HepG2 (cell line): ENCODE results near the gene IL1RAP. TPM values are rescaled to one million over a fixed set of nuclear protein-coding genes. Genes with fewer than 3 reads are reported as not detected.
A peak's percentile ranks its signal among the peaks of the same experiment; 100 is the strongest.

Experiments
- ADNP ChIP-seq: sonication (generic); formaldehyde crosslinking; IDR thresholded peaks from 2 replicates; pipeline ENCODE4 v1.4.0; 2020; ENCODE audit warnings: missing genetic modification reagents
- ARHGAP35 ChIP-seq: sonication (generic); formaldehyde crosslinking; IDR thresholded peaks from 2 replicates; pipeline ENCODE4 v1.9.0; 2022; ENCODE audit warnings: mild to moderate bottlenecking, inconsistent platforms, moderate library complexity, missing genetic modification reagents, borderline replicate concordance
- ARNT ChIP-seq: fragments of 450-650 bp; IDR thresholded peaks from 2 replicates; pipeline ENCODE4 v1.6.1; 2017
- ATF7 ChIP-seq, 2 experiments: fragments of 450-650 bp in 1 of 2; sonication (generic) in 1 of 2; formaldehyde crosslinking in 1 of 2; IDR thresholded peaks; 2 replicates each; pipeline versions ENCODE4 v1.4.0 to v1.6.1; 2016 to 2020; ENCODE audit warnings: antibody characterized with exemption in 1 of 2, mild to moderate bottlenecking in 1 of 2, missing genetic modification reagents in 1 of 2
- CHD2 ChIP-seq: IDR thresholded peaks from 2 replicates; pipeline ENCODE4 v1.6.1; 2011; ENCODE audit warnings: low read depth, low read length, improper control_type of control experiment
- FLYWCH1 ChIP-seq: sonication (generic); formaldehyde crosslinking; IDR thresholded peaks from 2 replicates; pipeline ENCODE4 v1.8.1; 2023; ENCODE audit warnings: mild to moderate bottlenecking, missing genetic modification reagents
- IKZF1 ChIP-seq: fragments of 450-650 bp; IDR thresholded peaks from 2 replicates; pipeline ENCODE4 v1.7.1; 2016
- PAX8 ChIP-seq: sonication (generic); formaldehyde crosslinking; IDR thresholded peaks from 2 replicates; pipeline ENCODE4 v1.8.0; 2022; ENCODE audit warnings: mild to moderate bottlenecking, missing genetic modification reagents, borderline replicate concordance
- PLRG1 ChIP-seq: fragments of 450-650 bp; conservative IDR thresholded peaks from 2 replicates; pipeline ENCODE4 v1.6.1; 2016
- POLR2AphosphoS2 ChIP-seq: IDR thresholded peaks from 2 replicates; pipeline ENCODE4 v1.6.1; 2011; ENCODE audit warnings: low read depth, low read length, improper control_type of control experiment
- SIN3B ChIP-seq: fragments of 150-350 bp; IDR thresholded peaks from 2 replicates; pipeline ENCODE4 v1.6.1; 2014; ENCODE audit warnings: low read length
- SMARCE1 ChIP-seq: fragments of 450-650 bp; IDR thresholded peaks from 2 replicates; pipeline ENCODE4 v1.6.1; 2017; ENCODE audit warnings: borderline replicate concordance
- SP1 ChIP-seq, 2 experiments: fragments of 450-650 bp in 1 of 2; sonication (generic) in 1 of 2; formaldehyde crosslinking in 1 of 2; IDR thresholded peaks; 2 replicates each; pipeline versions ENCODE4 v1.4.0 to v1.6.1; 2016 to 2020; ENCODE audit warnings: missing genetic modification reagents in 1 of 2
- SP4 ChIP-seq: sonication (generic); formaldehyde crosslinking; IDR thresholded peaks from 2 replicates; pipeline ENCODE4 v1.8.1; 2023; ENCODE audit warnings: mild to moderate bottlenecking, missing genetic modification reagents
- ZIK1 ChIP-seq: sonication (generic); formaldehyde crosslinking; IDR thresholded peaks from 2 replicates; pipeline ENCODE4 v1.5.0; 2020; ENCODE audit warnings: mild to moderate bottlenecking, low read depth, missing genetic modification reagents, borderline replicate concordance
- ZNF12 ChIP-seq: sonication (generic); formaldehyde crosslinking; IDR thresholded peaks from 2 replicates; pipeline ENCODE4 v1.5.0; 2020; ENCODE audit warnings: missing genetic modification reagents
- ZNF138 ChIP-seq: sonication (generic); formaldehyde crosslinking; IDR thresholded peaks from 2 replicates; pipeline ENCODE4 v1.5.0; 2020; ENCODE audit warnings: mild to moderate bottlenecking, low read depth, missing genetic modification reagents
- ZNF335 ChIP-seq: sonication (generic); formaldehyde crosslinking; IDR thresholded peaks from 2 replicates; pipeline ENCODE4 v1.4.0; 2020; ENCODE audit warnings: missing genetic modification reagents
- ZNF432 ChIP-seq: sonication (generic); formaldehyde crosslinking; IDR thresholded peaks from 2 replicates; pipeline ENCODE4 v1.5.0; 2020; ENCODE audit warnings: missing genetic modification reagents, mild to moderate bottlenecking, borderline replicate concordance
- ZSCAN25 ChIP-seq: sonication (generic); formaldehyde crosslinking; IDR thresholded peaks from 2 replicates; pipeline ENCODE4 v1.8.0; 2022; ENCODE audit warnings: mild to moderate bottlenecking, missing genetic modification reagents
- polyA plus RNA-seq, 8 experiments: library from polyadenylated mRNA; depleted of rRNA in 3 of 8; stranded (reverse) in 7 of 8; unstranded in 1 of 8; fragments of >200 nt; fragmentation: Illumina TruSeq in 4 of 8; extraction: Trizol in 4 of 8; gene quantifications; 2 replicates each; pipeline versions ENCODE4 v1.2.1 to v1.2.3, GENCODE V29; 2011 to 2016; ENCODE audit warnings: low read depth in 4 of 8, missing spikeins in 1 of 8, mixed read lengths in 1 of 8; ENCODE audit not compliant: insufficient read depth in 1 of 8
- total RNA-seq, 5 experiments: library from RNA; depleted of rRNA; stranded (reverse); fragments of >200 nt; fragmentation: Illumina TruSeq; extraction: Trizol; gene quantifications; 2 replicates each; pipeline ENCODE4 v1.2.3, GENCODE V29; 2016; ENCODE audit warnings: low read depth in 1 of 5
- TF ChIP-seq, protein P1 (sequence below): sonication (generic); formaldehyde crosslinking; IDR thresholded peaks from 2 replicates; pipeline ENCODE4 v1.5.1; 2020; ENCODE audit warnings: missing genetic modification reagents, mild to moderate bottlenecking, borderline replicate concordance
- TF ChIP-seq, protein P2 (sequence below): IDR thresholded peaks from 2 replicates; pipeline ENCODE4 v1.6.1; 2016; ENCODE audit warnings: missing genetic modification reagents, missing compliant biosample characterization
- TF ChIP-seq, protein P3 (sequence below): sonication (generic); formaldehyde crosslinking; IDR thresholded peaks from 2 replicates; pipeline ENCODE4 v1.4.0; 2020; ENCODE audit warnings: missing genetic modification reagents, borderline replicate concordance
- TF ChIP-seq, protein P4 (sequence below): sonication (generic); formaldehyde crosslinking; IDR thresholded peaks from 2 replicates; pipeline ENCODE4 v1.8.1; 2022; ENCODE audit warnings: mild to moderate bottlenecking, missing genetic modification reagents
- TF ChIP-seq, protein P5 (sequence below): sonication (generic); formaldehyde crosslinking; IDR thresholded peaks from 2 replicates; pipeline ENCODE4 v1.8.1; 2023; ENCODE audit warnings: mild to moderate bottlenecking, missing genetic modification reagents, borderline replicate concordance
- TF ChIP-seq, protein P6 (sequence below): sonication (generic); formaldehyde crosslinking; IDR thresholded peaks from 2 replicates; pipeline ENCODE4 v1.8.1; 2023; ENCODE audit warnings: mild to moderate bottlenecking, moderate library complexity, missing genetic modification reagents

The IL1RAP gene
- total and polyA plus RNA-seq, 2 of the 13 experiments (the other 11 are each of a cell fraction or from before 2014, with no cell fraction given), result 18.3 to 54.9 TPM

DNA sequence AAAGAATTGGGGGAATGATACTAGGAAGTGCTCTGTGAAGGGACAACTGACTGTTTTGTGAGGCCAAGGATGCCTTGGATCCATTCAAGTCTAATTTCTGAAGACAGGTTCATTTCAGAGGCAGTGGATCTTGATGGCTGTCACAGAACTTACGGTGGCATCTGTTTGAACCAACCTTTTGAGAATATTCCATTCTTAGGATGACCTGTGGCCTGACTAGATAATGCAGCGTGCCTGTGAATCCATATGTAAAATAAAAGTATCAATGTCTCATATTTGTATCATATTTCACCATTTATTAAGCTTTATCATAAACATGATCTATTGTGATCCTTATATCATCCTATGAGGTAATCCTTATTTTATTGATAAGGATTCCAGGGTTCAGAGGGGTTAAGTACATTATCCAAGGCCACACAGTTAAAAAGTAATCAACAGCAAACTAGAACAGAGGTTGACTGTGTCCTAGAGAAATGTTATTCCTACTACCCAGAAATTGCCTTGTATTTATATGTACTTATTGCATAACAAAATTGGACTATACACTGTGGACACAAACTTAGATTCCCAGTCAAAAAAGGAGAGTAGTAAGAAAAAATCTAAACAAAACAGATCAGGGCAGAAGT lies 34.3 kb downstream of the IL1RAP start (continued):
- TF ChIP-seq, protein P1, sequence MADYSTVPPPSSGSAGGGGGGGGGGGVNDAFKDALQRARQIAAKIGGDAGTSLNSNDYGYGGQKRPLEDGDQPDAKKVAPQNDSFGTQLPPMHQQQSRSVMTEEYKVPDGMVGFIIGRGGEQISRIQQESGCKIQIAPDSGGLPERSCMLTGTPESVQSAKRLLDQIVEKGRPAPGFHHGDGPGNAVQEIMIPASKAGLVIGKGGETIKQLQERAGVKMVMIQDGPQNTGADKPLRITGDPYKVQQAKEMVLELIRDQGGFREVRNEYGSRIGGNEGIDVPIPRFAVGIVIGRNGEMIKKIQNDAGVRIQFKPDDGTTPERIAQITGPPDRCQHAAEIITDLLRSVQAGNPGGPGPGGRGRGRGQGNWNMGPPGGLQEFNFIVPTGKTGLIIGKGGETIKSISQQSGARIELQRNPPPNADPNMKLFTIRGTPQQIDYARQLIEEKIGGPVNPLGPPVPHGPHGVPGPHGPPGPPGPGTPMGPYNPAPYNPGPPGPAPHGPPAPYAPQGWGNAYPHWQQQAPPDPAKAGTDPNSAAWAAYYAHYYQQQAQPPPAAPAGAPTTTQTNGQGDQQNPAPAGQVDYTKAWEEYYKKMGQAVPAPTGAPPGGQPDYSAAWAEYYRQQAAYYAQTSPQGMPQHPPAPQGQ (CRISPR knock-in tag), result no peak
- TF ChIP-seq SIN3B, result no peak
- TF ChIP-seq ADNP, result no peak
- TF ChIP-seq CHD2, result no peak
- no peak for TF ChIP-seq PAX8 (CRISPR knock-in tag)
- no peak for TF ChIP-seq ZIK1 (CRISPR knock-in tag)
- TF ChIP-seq, protein P2, sequence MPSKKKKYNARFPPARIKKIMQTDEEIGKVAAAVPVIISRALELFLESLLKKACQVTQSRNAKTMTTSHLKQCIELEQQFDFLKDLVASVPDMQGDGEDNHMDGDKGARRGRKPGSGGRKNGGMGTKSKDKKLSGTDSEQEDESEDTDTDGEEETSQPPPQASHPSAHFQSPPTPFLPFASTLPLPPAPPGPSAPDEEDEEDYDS, result no peak; the same call in 1 of the 2 replicates
- TF ChIP-seq ZNF335 (CRISPR knock-in tag), result no peak
- TF ChIP-seq, protein P3, sequence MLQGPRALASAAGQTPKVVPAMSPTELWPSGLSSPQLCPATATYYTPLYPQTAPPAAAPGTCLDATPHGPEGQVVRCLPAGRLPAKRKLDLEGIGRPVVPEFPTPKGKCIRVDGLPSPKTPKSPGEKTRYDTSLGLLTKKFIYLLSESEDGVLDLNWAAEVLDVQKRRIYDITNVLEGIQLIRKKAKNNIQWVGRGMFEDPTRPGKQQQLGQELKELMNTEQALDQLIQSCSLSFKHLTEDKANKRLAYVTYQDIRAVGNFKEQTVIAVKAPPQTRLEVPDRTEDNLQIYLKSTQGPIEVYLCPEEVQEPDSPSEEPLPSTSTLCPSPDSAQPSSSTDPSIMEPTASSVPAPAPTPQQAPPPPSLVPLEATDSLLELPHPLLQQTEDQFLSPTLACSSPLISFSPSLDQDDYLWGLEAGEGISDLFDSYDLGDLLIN, result no peak
- no peak for TF ChIP-seq ARHGAP35
- no peak for TF ChIP-seq SMARCE1
- no peak for TF ChIP-seq ARNT
- TF ChIP-seq SP1 (IDR thresholded peaks at IDR 0.05), result no peak
- TF ChIP-seq SP1 (CRISPR knock-in tag; IDR thresholded peaks at IDR 0.05), result no peak
- no peak for TF ChIP-seq PLRG1
- no peak for TF ChIP-seq ZNF138 (CRISPR knock-in tag)
- TF ChIP-seq, protein P4, sequence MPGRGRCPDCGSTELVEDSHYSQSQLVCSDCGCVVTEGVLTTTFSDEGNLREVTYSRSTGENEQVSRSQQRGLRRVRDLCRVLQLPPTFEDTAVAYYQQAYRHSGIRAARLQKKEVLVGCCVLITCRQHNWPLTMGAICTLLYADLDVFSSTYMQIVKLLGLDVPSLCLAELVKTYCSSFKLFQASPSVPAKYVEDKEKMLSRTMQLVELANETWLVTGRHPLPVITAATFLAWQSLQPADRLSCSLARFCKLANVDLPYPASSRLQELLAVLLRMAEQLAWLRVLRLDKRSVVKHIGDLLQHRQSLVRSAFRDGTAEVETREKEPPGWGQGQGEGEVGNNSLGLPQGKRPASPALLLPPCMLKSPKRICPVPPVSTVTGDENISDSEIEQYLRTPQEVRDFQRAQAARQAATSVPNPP, result no peak
- TF ChIP-seq, protein P5, sequence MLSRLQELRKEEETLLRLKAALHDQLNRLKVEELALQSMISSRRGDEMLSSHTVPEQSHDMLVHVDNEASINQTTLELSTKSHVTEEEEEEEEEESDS (CRISPR knock-in tag), result no peak
- TF ChIP-seq ZSCAN25, result no peak
- TF ChIP-seq POLR2AphosphoS2, result no peak
- no peak for TF ChIP-seq ZNF12 (CRISPR knock-in tag)
- TF ChIP-seq SP4, result no peak
- TF ChIP-seq ATF7 (IDR thresholded peaks at IDR 0.05), result peak; percentile 84
- TF ChIP-seq ATF7 (CRISPR knock-in tag; IDR thresholded peaks at IDR 0.05), result no peak; the same call in 1 of the 2 replicates
- no peak for TF ChIP-seq ZNF432 (CRISPR knock-in tag)
- TF ChIP-seq, protein P6, sequence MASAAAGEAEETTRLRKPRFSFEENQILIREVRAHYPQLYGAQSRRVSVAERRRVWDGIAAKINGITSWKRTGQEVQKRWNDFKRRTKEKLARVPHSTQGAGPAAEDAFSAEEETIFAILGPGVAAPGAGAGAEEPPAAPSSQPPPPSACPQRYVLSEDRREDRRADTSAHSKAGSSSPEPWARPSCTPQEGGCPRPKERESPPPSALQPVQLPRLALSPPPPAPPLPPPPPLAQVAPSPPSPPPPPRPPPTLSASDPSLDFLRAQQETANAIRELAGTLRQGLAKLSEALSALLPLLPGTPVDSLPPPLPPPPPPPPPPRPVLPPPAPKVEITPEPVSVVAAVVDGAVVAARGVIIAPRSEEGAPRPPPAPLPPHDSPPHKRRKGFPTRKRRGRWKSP, result no peak
- no peak for TF ChIP-seq FLYWCH1 (CRISPR knock-in tag)
- no peak for TF ChIP-seq IKZF1
